ENCODE measurements around the gene PXT1.
A peak's percentile ranks its signal among the peaks of the same experiment; 100 is the strongest.

PXT1 gene

DNA sequence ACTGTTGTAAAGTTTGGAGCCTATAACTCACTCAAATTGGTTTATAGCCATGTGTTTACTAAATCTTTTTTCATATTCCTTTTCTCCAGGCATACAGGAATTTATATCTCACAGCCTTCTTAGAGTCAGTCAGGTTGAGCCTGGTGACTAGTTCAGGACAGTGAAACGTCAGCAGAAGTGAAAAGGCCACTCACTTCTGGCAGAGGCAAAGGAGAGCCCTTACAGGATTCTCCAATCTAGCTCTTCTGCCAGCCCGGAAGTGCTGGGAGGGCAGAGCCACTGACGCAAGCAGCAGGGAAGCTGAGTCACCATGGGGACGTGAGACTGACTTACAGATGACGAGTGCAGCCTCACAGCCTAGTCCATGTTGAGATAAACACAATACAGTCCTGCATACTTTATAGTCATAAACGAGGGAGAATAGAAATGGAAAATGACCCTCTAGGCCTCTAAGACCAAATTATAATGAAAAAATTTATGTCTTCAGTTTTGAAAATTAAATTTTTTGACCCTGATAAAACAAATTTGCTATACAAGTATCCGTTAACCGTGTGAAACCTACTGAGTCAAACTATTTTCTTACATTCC lies 1.3 kb downstream of the PXT1 start (continued):
- TF ChIP-seq, protein P1, sequence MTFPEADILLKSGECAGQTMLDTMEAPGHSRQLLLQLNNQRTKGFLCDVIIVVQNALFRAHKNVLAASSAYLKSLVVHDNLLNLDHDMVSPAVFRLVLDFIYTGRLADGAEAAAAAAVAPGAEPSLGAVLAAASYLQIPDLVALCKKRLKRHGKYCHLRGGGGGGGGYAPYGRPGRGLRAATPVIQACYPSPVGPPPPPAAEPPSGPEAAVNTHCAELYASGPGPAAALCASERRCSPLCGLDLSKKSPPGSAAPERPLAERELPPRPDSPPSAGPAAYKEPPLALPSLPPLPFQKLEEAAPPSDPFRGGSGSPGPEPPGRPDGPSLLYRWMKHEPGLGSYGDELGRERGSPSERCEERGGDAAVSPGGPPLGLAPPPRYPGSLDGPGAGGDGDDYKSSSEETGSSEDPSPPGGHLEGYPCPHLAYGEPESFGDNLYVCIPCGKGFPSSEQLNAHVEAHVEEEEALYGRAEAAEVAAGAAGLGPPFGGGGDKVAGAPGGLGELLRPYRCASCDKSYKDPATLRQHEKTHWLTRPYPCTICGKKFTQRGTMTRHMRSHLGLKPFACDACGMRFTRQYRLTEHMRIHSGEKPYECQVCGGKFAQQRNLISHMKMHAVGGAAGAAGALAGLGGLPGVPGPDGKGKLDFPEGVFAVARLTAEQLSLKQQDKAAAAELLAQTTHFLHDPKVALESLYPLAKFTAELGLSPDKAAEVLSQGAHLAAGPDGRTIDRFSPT (tag by site-specific recombination; IDR thresholded peaks at IDR 0.05), result peak; percentile 86
- TF ChIP-seq ZNF394 (tag by site-specific recombination; IDR thresholded peaks at IDR 0.05; ENCODE audit: borderline replicate concordance), result peak; percentile 31; the same call in 1 of the 2 replicates
- TF ChIP-seq, protein P2, sequence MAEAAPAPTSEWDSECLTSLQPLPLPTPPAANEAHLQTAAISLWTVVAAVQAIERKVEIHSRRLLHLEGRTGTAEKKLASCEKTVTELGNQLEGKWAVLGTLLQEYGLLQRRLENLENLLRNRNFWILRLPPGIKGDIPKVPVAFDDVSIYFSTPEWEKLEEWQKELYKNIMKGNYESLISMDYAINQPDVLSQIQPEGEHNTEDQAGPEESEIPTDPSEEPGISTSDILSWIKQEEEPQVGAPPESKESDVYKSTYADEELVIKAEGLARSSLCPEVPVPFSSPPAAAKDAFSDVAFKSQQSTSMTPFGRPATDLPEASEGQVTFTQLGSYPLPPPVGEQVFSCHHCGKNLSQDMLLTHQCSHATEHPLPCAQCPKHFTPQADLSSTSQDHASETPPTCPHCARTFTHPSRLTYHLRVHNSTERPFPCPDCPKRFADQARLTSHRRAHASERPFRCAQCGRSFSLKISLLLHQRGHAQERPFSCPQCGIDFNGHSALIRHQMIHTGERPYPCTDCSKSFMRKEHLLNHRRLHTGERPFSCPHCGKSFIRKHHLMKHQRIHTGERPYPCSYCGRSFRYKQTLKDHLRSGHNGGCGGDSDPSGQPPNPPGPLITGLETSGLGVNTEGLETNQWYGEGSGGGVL (tag by site-specific recombination; IDR thresholded peaks at IDR 0.05), result no peak
- TF ChIP-seq SALL2 (tag by site-specific recombination; IDR thresholded peaks at IDR 0.05; ENCODE audit: borderline replicate concordance), result no peak
- TF ChIP-seq SP2 (tag by site-specific recombination; IDR thresholded peaks at IDR 0.05), result peak; percentile 54
- peak; percentile 53; the same call in 1 of the 2 replicates for TF ChIP-seq ZEB2 (tag by site-specific recombination; IDR thresholded peaks at IDR 0.05)
- no peak for TF ChIP-seq ZNF658 (tag by site-specific recombination; IDR thresholded peaks at IDR 0.05)

- Histone ChIP-seq H3K4me1 (ENCODE audit: control insufficient read depth, insufficient read depth, low read length) (peaks cover 4% of the 10 kb centered on the region; the same call in 1 of the 2 replicates), H3K36me3 (ENCODE audit: control insufficient read depth in 2 of 2, insufficient read depth in 1 of 2, low read length in 2 of 2) (no peaks in the 10 kb centered on the region), H3K4me3 (ENCODE audit: low read depth, low read length) (no peak overlapping the region), H3K9me3 (ENCODE audit: control insufficient read depth, insufficient read depth, low read depth, low read length) (no peaks in the 10 kb centered on the region), H3K27ac (ENCODE audit: extremely low read depth, low read depth, low read length) (no peak overlapping the region)
- CTCF ChIA-PET, result interaction anchor here (0.6 kb wide), 1 partner anchor 41 kb away, joined by 3 read pairs; no protein-coding TSS in a partner anchor
- POLR2A ChIA-PET, result no interaction called here
- TF ChIP-seq ZNF544 (tag by site-specific recombination; IDR thresholded peaks at IDR 0.05), result no peak
Observed at GRCh38 chr6:36436466-36436865, 6.2 kb downstream of the PXT1 start.

DNA sequence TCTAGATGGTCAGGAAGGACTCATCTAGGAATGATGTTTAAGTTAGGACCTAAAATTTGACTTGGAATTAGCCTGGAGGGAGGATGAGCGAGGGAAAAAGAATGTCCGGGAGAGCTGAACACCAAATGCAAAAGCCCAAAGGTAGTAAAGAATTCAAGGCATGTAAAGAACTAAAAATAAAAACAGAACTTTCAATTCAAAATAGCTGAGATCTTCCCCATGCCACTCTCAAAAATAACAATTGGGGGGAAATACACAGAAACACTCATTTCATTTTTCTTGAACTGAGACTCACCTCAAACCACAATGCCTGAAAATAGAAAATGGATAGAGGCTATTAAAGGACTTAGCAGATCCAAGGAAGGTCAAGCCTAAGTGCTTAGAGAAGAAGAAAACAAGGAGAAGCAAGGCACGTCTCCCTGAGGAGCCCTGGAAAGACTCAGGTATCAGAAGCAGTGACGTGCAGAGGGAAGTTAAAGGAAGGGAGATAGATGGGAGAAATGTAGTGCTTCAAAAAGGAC lies 10.4 kb downstream of the PXT1 start:
- Histone ChIP-seq H3K36me3 (ENCODE audit: control insufficient read depth in 2 of 2, insufficient read depth in 1 of 2, low read length in 2 of 2) (no peaks in the 10 kb centered on the region), H3K9me3 (ENCODE audit: control insufficient read depth, insufficient read depth, low read depth, low read length) (no peaks in the 10 kb centered on the region), H3K4me1 (ENCODE audit: control insufficient read depth, insufficient read depth, low read length) (no peaks in the 10 kb centered on the region), H3K27ac (ENCODE audit: extremely low read depth, low read depth, low read length) (no peak overlapping the region), H3K4me3 (ENCODE audit: low read depth, low read length) (no peak overlapping the region)
- ChIA-PET POLR2A (no interaction called here), CTCF (interaction anchor here (0.9 to 2.8 kb wide), 5 partner anchors 9 to 350 kb away, joined by 3 to 8 read pairs (median 4); no protein-coding TSS in a partner anchor)
- TF ChIP-seq ZNF585B (tag by site-specific recombination; IDR thresholded peaks at IDR 0.05) (no peak), ZNF433 (tag by site-specific recombination; IDR thresholded peaks at IDR 0.05; ENCODE audit: low read depth) (no peak), ZBTB49 (tag by site-specific recombination; IDR thresholded peaks at IDR 0.05; ENCODE audit: low read depth) (no peak)
- TF ChIP-seq, protein P3, sequence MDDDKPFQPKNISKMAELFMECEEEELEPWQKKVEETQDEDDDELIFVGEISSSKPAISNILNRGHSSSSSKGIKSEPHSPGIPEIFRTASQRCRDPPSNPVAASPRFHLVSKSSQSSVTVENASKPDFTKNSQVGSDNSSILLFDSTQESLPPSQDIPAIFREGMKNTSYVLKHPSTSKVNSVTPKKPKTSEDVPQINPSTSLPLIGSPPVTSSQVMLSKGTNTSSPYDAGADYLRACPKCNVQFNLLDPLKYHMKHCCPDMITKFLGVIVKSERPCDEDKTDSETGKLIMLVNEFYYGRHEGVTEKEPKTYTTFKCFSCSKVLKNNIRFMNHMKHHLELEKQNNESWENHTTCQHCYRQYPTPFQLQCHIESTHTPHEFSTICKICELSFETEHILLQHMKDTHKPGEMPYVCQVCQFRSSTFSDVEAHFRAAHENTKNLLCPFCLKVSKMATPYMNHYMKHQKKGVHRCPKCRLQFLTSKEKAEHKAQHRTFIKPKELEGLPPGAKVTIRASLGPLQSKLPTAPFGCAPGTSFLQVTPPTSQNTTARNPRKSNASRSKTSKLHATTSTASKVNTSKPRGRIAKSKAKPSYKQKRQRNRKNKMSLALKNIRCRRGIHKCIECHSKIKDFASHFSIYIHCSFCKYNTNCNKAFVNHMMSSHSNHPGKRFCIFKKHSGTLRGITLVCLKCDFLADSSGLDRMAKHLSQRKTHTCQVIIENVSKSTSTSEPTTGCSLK (tag by site-specific recombination; IDR thresholded peaks at IDR 0.05), result no peak

All from HEK293 (cell line).